Measurements from ENCODE around the gene CDYL2.

The CDYL2 gene

DNA sequence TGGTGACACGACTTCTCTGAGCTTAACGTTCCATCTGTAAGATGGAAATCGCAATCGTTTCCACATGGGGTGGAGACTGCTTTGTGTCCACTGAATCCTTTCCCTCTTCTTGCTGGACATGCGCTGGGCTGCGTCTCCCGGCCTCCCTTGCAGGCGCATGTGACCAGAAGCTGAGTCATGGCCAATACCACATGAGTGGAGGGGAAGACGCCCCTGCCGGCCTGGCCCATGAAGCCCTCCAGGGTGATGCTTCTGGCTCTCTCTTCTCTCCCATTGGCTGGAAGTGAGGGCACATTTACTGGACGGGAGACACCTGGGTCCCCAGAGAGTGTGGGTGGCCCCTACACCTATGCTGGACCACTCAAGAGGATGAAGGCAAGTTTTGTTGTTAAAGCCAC is 192.5 kb downstream of the CDYL2 start:
- TF ChIP-seq POLR2A (IDR thresholded peaks at IDR 0.05; ENCODE audit: extremely low read depth, insufficient read length) (no peak), MYC (IDR thresholded peaks at IDR 0.05; ENCODE audit: low read depth, low read length) (no peak)
- TF ChIP-seq, protein P1, sequence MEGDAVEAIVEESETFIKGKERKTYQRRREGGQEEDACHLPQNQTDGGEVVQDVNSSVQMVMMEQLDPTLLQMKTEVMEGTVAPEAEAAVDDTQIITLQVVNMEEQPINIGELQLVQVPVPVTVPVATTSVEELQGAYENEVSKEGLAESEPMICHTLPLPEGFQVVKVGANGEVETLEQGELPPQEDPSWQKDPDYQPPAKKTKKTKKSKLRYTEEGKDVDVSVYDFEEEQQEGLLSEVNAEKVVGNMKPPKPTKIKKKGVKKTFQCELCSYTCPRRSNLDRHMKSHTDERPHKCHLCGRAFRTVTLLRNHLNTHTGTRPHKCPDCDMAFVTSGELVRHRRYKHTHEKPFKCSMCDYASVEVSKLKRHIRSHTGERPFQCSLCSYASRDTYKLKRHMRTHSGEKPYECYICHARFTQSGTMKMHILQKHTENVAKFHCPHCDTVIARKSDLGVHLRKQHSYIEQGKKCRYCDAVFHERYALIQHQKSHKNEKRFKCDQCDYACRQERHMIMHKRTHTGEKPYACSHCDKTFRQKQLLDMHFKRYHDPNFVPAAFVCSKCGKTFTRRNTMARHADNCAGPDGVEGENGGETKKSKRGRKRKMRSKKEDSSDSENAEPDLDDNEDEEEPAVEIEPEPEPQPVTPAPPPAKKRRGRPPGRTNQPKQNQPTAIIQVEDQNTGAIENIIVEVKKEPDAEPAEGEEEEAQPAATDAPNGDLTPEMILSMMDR (IDR thresholded peaks at IDR 0.05; ENCODE audit: low read depth, low read length): no peak
- TF ChIP-seq, protein P2, sequence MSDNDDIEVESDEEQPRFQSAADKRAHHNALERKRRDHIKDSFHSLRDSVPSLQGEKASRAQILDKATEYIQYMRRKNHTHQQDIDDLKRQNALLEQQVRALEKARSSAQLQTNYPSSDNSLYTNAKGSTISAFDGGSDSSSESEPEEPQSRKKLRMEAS (IDR thresholded peaks at IDR 0.05; ENCODE audit: low read depth, low read length): no peak
- no peak overlapping the region for H3K4me3 ChIP-seq (ENCODE audit: low read depth, low read length)
- DNase-seq (ENCODE audit: low read depth): no peak

DNA sequence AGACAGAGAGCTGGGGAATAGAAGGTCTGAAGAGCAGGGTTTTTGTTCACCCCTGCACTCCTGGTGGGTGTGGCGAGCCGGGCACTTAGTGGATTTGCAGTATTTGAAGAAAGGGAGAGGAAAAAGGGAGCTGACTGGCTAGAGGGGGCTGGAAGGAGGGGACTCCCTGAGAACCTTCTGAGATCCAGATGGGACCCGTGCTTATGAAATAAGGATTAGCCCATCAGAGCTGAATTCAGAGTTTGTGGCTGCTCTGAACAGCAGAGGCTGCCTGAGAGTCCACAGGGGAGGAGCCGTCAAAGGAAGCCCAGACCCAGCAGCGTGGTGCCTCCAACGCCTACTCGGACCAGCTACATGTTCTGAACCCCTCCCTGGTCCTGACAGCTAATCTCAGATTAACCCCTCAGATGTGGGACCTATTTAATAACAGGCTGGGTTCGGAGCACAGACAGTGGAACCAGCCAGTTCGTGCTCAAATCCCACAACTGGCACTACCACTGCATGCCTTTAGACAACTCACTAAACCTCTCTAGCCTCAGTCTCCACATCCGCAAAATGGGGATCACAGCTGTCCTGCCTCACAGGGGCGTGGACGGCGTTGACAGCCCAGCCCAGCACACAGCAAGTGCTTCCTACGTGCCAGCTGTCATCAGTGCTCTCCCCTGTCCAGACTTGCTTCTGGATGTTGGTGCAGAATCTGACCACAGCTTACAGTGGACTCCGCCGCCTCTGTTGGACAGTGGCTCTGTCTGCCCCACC is 193.0 kb downstream of the CDYL2 start:
- DNase-seq (ENCODE audit: low read depth): no peak
- TF ChIP-seq MYC (IDR thresholded peaks at IDR 0.05; ENCODE audit: low read depth, low read length): no peak
- TF ChIP-seq, protein P1 (IDR thresholded peaks at IDR 0.05; ENCODE audit: low read depth, low read length): no peak
- TF ChIP-seq, protein P2 (IDR thresholded peaks at IDR 0.05; ENCODE audit: low read depth, low read length): no peak
- no peak for TF ChIP-seq POLR2A (IDR thresholded peaks at IDR 0.05; ENCODE audit: extremely low read depth, insufficient read length)
- H3K4me3 ChIP-seq (ENCODE audit: low read depth, low read length): no peak overlapping the region

DNA sequence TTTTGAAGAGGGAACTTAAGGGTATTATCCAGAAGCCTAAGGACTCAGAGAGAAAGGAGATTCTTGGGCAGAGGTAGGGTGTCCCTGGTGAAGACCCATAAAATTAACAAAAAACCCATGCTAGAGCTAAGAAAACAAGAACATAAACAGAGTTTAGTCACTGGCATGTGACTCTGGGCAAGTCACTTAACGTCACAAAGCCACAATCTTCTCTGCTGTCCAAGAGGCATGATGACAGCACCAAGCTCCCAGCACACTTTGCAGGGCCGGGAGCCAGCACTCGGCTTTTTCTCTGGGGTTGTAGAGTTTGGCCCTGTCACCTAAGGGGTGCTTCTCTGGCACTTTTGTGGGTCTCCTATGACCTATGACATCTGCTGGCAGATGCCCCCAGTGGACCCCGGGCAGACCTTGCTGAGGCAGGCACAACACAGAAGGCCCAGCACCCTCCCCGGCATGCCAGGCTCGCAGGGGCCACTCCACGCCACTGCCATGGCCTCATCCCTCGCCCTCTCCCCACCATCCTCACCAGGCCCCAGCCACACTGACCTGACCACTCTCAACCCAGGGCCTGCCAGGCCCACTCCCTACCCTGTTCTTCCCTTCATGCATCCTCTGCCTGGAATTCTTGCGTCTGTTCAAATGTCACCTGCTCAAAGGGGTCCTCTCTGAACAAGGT is 193.8 kb downstream of the CDYL2 start:
- no peak overlapping the region for H3K4me3 ChIP-seq (ENCODE audit: low read depth, low read length)
- DNase-seq (ENCODE audit: low read depth): no peak
- TF ChIP-seq POLR2A (IDR thresholded peaks at IDR 0.05; ENCODE audit: extremely low read depth, insufficient read length) (no peak), MYC (IDR thresholded peaks at IDR 0.05; ENCODE audit: low read depth, low read length) (no peak)
- TF ChIP-seq, protein P1 (IDR thresholded peaks at IDR 0.05; ENCODE audit: low read depth, low read length): no peak
- TF ChIP-seq, protein P2 (IDR thresholded peaks at IDR 0.05; ENCODE audit: low read depth, low read length): no peak

DNA sequence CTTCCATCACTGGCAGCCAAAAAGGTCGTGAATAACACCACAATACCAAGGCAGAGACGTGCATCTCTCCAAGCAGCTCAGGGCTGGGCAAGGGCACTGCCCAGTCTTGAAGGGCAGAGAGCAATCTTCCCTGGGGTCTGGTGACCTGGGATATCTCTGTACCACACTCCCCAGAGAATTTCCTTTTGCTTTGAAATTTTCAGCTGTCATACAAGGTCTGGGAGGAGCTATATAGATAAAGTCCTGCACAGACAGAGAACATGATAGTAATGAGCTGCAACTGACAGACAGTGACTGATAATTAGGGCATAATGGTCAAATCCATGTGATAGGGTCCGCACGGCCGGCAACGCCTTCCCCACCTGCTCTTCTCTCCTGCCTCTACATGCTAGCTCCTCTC is 195.5 kb downstream of the CDYL2 start:
- no peak for DNase-seq (ENCODE audit: low read depth)
- no peak overlapping the region for H3K4me3 ChIP-seq (ENCODE audit: low read depth, low read length)
- TF ChIP-seq POLR2A (IDR thresholded peaks at IDR 0.05; ENCODE audit: extremely low read depth, insufficient read length): no peak
- no peak for TF ChIP-seq MYC (IDR thresholded peaks at IDR 0.05; ENCODE audit: low read depth, low read length)
- TF ChIP-seq, protein P1 (IDR thresholded peaks at IDR 0.05; ENCODE audit: low read depth, low read length): no peak
- TF ChIP-seq, protein P2 (IDR thresholded peaks at IDR 0.05; ENCODE audit: low read depth, low read length): no peak

DNA sequence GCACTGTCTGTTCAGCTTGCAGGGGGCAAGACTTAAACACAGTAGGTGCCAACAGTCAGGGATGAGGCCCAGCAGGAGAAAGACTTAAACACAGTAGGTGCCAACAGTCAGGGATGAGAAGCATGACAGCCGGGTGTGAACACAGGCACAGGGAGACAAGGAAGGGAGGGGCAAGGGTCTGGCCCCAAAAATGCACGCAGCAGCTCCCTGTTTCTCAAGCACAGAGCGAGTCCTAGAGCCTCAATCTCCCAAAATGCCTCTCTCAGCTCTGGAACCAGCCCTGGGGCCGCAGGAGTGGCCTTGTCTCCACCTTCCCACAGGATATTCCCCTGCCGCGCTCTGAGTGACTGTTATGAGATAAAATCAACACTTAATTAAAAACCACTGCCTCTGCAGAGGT is 197.2 kb downstream of the CDYL2 start:
- no peak overlapping the region for H3K4me3 ChIP-seq (ENCODE audit: low read depth, low read length)
- no peak for TF ChIP-seq MYC (IDR thresholded peaks at IDR 0.05; ENCODE audit: low read depth, low read length)
- TF ChIP-seq, protein P1 (IDR thresholded peaks at IDR 0.05; ENCODE audit: low read depth, low read length): no peak
- TF ChIP-seq POLR2A (IDR thresholded peaks at IDR 0.05; ENCODE audit: extremely low read depth, insufficient read length): no peak
- TF ChIP-seq, protein P2 (IDR thresholded peaks at IDR 0.05; ENCODE audit: low read depth, low read length): no peak
- no peak for DNase-seq (ENCODE audit: low read depth)

Data from NB4 (cell line).